Measurements from ENCODE around the gene PKM.

- TF ChIP-seq POLR2A (IDR thresholded peaks at IDR 0.05) = no peak
- no peak for TF ChIP-seq POLR2AphosphoS5 (IDR thresholded peaks at IDR 0.05)
Observed at GRCh38 chr15:72202302-72202701, 28.7 kb downstream of the PKM start.

All from transverse colon (tissue), 3 donors.